ENCODE results near the gene UAP1. TPM values are rescaled to one million over a fixed set of nuclear protein-coding genes. Genes with fewer than 3 reads are reported as not detected.

Gene UAP1
- total RNA-seq, 1 donor from 2014 or later, result 24.0 TPM

Other genes with a start within 250 kb of the UAP1 start
- gene SPATA46, start 184.9 kb upstream of the UAP1 start, total RNA-seq, result not detected in 2 replicates
- gene C1orf226, start 180.0 kb upstream of the UAP1 start, total RNA-seq, result not detected in 2 replicates
- gene SH2D1B, start 149.6 kb upstream of the UAP1 start, total RNA-seq, result not detected in 2 replicates
- 64.7 and 66.3 TPM in 2 replicates for gene UHMK1, start 63.9 kb upstream of the UAP1 start, total RNA-seq
- gene DDR2, start 70.7 kb downstream of the UAP1 start, total RNA-seq, result 0.11 and 0.16 TPM in 2 replicates
- 20.3 and 20.4 TPM in 2 replicates for gene HSD17B7, start 229.0 kb downstream of the UAP1 start, total RNA-seq